ENCODE data around the gene CEP57L1. TPM values are rescaled to one million over a fixed set of nuclear protein-coding genes. Genes with fewer than 3 reads are reported as not detected.

The CEP57L1 gene
- total RNA-seq, 1 experiment from 2014 or later = 37.6 TPM

GRCh38 chr6:109056661-109057060 lies 38.6 kb upstream of the CEP57L1 start:
- intact Hi-C loops (cut with micrococcal nuclease; ENCODE audit: unreplicated experiment) (no loop called here), in situ Hi-C loops (cut with HindIII; ENCODE audit: low pct_unique_long_range_greater_than_20kb, low sequenced_read_pairs) (no loop called here)
- BruUV-seq (replicated peaks) = no TSS peak
- Histone ChIP-seq H3K27ac (ENCODE audit: low read length) (no peak overlapping the region), H3K4me3 (ENCODE audit: low read depth in 2 of 2, low read length in 2 of 2) (no peak overlapping the region), H3K27me3 (ENCODE audit: control insufficient read depth, insufficient read depth, low read length) (no peaks in the 10 kb centered on the region), H3K9me3 (ENCODE audit: control insufficient read depth, insufficient read depth, low read depth, low read length) (no peaks in the 10 kb centered on the region), H3K4me1 (ENCODE audit: control insufficient read depth, insufficient read depth, low read length) (0 out of 2 replicates have a peak, but pooled peaks cover 2% of the 10 kb centered on the region), H3K36me3 (ENCODE audit: control insufficient read depth, insufficient read depth, low read length) (no peaks in the 10 kb centered on the region)
- TF ChIP-seq POLR2AphosphoS5 (IDR thresholded peaks at IDR 0.05; ENCODE audit: low read depth, low read length) (no peak), CTCF (IDR thresholded peaks at IDR 0.05) (no peak), TCF7L2 (IDR thresholded peaks at IDR 0.05; ENCODE audit: low read depth, low read length) (no peak), REST (IDR thresholded peaks at IDR 0.05; ENCODE audit: insufficient read depth in 1 of 2, low read depth in 2 of 2, low read length in 1 of 2) (no peak), SIN3A (IDR thresholded peaks at IDR 0.05; ENCODE audit: borderline replicate concordance, insufficient read depth, low read depth, low read length) (no peak)
- POLR2A ChIA-PET = interaction anchor here (0.6 kb wide), 1 partner anchor 28 kb away, joined by 3 read pairs; no protein-coding TSS in a partner anchor
- ATAC-seq (peak; percentile 71; the same call in 1 of the 2 replicates), DNase-seq (ENCODE audit: low read depth, low spot score) (no peak)
- CTCF ChIA-PET = interaction anchor here (0.7 kb wide), 1 partner anchor 68 kb away, joined by 3 read pairs; no protein-coding TSS in a partner anchor

GRCh38 chr6:109058620-109059019 lies 36.7 kb upstream of the CEP57L1 start:
- H3K36me3 ChIP-seq (ENCODE audit: control insufficient read depth, insufficient read depth, low read length) = no peaks in the 10 kb centered on the region
- intact Hi-C loops (cut with micrococcal nuclease; ENCODE audit: unreplicated experiment) = no loop called here
- in situ Hi-C loops (cut with HindIII; ENCODE audit: low pct_unique_long_range_greater_than_20kb, low sequenced_read_pairs) = no loop called here
- ATAC-seq = no peak
- H3K9me3 ChIP-seq (ENCODE audit: control insufficient read depth, insufficient read depth, low read depth, low read length) = no peaks in the 10 kb centered on the region
- POLR2A ChIA-PET = no interaction called here
- H3K4me1 ChIP-seq (ENCODE audit: control insufficient read depth, insufficient read depth, low read length) = 0 out of 2 replicates have a peak, but pooled peaks cover 2% of the 10 kb centered on the region
- CTCF ChIA-PET = interaction anchor here (0.6 kb wide), 1 partner anchor 466 kb away, joined by 4 read pairs; no protein-coding TSS in a partner anchor
- H3K4me3 ChIP-seq (ENCODE audit: low read depth in 2 of 2, low read length in 2 of 2) = no peak overlapping the region
- no TSS peak for BruUV-seq (replicated peaks)
- no peak for DNase-seq (ENCODE audit: low read depth, low spot score)
- TF ChIP-seq TCF7L2 (IDR thresholded peaks at IDR 0.05; ENCODE audit: low read depth, low read length) (no peak), POLR2AphosphoS5 (IDR thresholded peaks at IDR 0.05; ENCODE audit: low read depth, low read length) (no peak), SIN3A (IDR thresholded peaks at IDR 0.05; ENCODE audit: borderline replicate concordance, insufficient read depth, low read depth, low read length) (no peak), REST (IDR thresholded peaks at IDR 0.05; ENCODE audit: insufficient read depth in 1 of 2, low read depth in 2 of 2, low read length in 1 of 2) (no peak), CTCF (IDR thresholded peaks at IDR 0.05) (no peak)
- no peak overlapping the region for H3K27ac ChIP-seq (ENCODE audit: low read length)
- H3K27me3 ChIP-seq (ENCODE audit: control insufficient read depth, insufficient read depth, low read length) = no peaks in the 10 kb centered on the region

All from Panc1 (cell line).